ENCODE results near the gene UQCC2.

The UQCC2 gene

DNA sequence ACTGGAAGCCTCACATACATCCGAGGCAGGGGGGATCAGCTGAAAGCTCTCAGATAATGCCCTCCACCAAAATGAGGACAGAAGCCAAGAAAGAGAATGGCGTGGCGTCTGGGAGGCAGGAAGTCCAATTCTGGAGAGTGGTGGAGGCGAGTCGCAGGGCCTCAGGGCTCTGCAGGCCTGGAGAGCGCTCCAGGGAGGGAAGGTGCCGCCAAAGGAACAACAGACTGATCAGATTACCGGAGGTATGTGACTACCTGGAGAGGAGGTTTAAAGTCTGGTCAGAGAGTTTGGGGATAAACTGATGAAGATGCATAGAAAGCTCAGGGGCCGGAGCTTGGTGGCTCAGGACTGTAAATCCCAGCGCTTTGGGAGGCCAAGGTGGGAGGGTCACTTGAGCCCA lies 46.4 kb upstream of the UQCC2 start:
- H2BK15ac ChIP-seq (ENCODE audit: low read length) = no peak overlapping the region
- H2BK120ac ChIP-seq (ENCODE audit: low read depth, low read length) = no peak overlapping the region
- H3K4me2 ChIP-seq (ENCODE audit: insufficient read depth, low read length, poor library complexity, severe bottlenecking) = no peak overlapping the region
- H2BK12ac ChIP-seq (ENCODE audit: low read length) = no peak overlapping the region
- WGBS, 2 donors (ENCODE audit: extremely low coverage in 2 of 2, insufficient read length in 2 of 2, insufficient replicate concordance in 1 of 2) = no CpG with 5 or more reads among the region's 10 CpGs
- no peaks in the 10 kb centered on the region for H3K79me1 ChIP-seq (ENCODE audit: low read depth, low read length)
- peak overlapping the region; percentile 54 for H2AK5ac ChIP-seq (ENCODE audit: low read depth, low read length)
- no peak for DNase-seq (ENCODE audit: low spot score)
- H3K4ac ChIP-seq (ENCODE audit: low read length) = no peak overlapping the region
- H3K4me1 ChIP-seq (ENCODE audit: control insufficient read depth in 2 of 2, insufficient read depth in 1 of 2, low read depth in 1 of 2, low read length in 2 of 2) = peaks cover 15 to 16% of the 10 kb centered on the region in 2 donors
- no peak overlapping the region for H3K18ac ChIP-seq (ENCODE audit: low read length)
- no peak overlapping the region for H4K8ac ChIP-seq (ENCODE audit: low read depth, low read length)
- H3K9me3 ChIP-seq (replicated peaks in 1 of 2; ENCODE audit: control insufficient read depth in 2 of 2, insufficient read depth in 1 of 2, low read depth in 1 of 2, low read length in 2 of 2) = no peaks in the 10 kb centered on the region
- H4K91ac ChIP-seq (ENCODE audit: low read depth, low read length, poor library complexity) = no peak overlapping the region
- H3K23ac ChIP-seq (ENCODE audit: low read depth, low read length, poor library complexity) = no peak overlapping the region
- no peak overlapping the region for H3K9ac ChIP-seq (ENCODE audit: low read depth, low read length, poor library complexity)
- H2BK5ac ChIP-seq (ENCODE audit: low read length) = no peak overlapping the region
- H3K27me3 ChIP-seq (ENCODE audit: control insufficient read depth in 3 of 3, insufficient read depth in 3 of 3, low read depth in 1 of 3, low read length in 3 of 3) = no peaks in the 10 kb centered on the region
- no peak overlapping the region for H3K4me3 ChIP-seq (ENCODE audit: low read length in 2 of 2)
- no peak overlapping the region for H3K14ac ChIP-seq (ENCODE audit: low read length)
- no peak overlapping the region for H2AFZ ChIP-seq (ENCODE audit: low read length)
- no peak overlapping the region for H3K27ac ChIP-seq (replicated peaks; ENCODE audit: low read length)
- no peaks in the 10 kb centered on the region for H3K36me3 ChIP-seq (replicated peaks in 1 of 2; ENCODE audit: control insufficient read depth in 2 of 2, insufficient read depth in 2 of 2, low read length in 2 of 2)

DNA sequence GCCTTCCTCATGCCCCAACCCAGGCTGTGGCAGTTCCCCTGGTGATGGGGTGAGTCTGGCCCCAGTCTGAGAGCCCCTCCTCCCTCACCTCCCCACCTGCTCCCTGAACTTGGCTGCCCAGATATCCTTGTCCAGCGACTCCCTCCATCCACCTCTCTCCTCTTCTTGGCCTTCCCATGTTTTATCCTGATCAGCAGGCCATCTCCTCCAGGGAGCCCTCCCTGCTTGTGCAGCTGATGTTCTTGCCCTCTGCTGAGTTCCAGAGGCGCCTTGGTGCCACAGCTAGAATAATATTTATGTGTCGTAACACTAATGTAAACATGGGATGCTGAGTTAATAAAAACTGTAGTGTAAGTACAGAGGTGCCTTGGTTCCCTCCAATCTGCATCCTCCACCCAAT lies 45.6 kb upstream of the UQCC2 start:
- Histone ChIP-seq H4K8ac (ENCODE audit: low read depth, low read length) (no peak overlapping the region), H3K18ac (ENCODE audit: low read length) (no peak overlapping the region), H2BK15ac (ENCODE audit: low read length) (peak overlapping the region; percentile 14), H2BK120ac (ENCODE audit: low read depth, low read length) (no peak overlapping the region), H3K79me1 (ENCODE audit: low read depth, low read length) (no peaks in the 10 kb centered on the region), H3K14ac (ENCODE audit: low read length) (no peak overlapping the region), H3K4me1 (ENCODE audit: control insufficient read depth in 2 of 2, insufficient read depth in 1 of 2, low read depth in 1 of 2, low read length in 2 of 2) (peaks cover 19 to 20% of the 10 kb centered on the region in 2 donors), H3K4me3 (ENCODE audit: low read length in 2 of 2) (no peak overlapping the region), H2BK12ac (ENCODE audit: low read length) (no peak overlapping the region), H3K36me3 (replicated peaks in 1 of 2; ENCODE audit: control insufficient read depth in 2 of 2, insufficient read depth in 2 of 2, low read length in 2 of 2) (no peaks in the 10 kb centered on the region), H3K4ac (ENCODE audit: low read length) (no peak overlapping the region), H3K9ac (ENCODE audit: low read depth, low read length, poor library complexity) (no peak overlapping the region), H3K23ac (ENCODE audit: low read depth, low read length, poor library complexity) (peak overlapping the region; percentile 37), H2AFZ (ENCODE audit: low read length) (no peak overlapping the region), H3K9me3 (replicated peaks in 1 of 2; ENCODE audit: control insufficient read depth in 2 of 2, insufficient read depth in 1 of 2, low read depth in 1 of 2, low read length in 2 of 2) (no peaks in the 10 kb centered on the region), H2BK5ac (ENCODE audit: low read length) (peak overlapping the region; percentile 77), H3K27ac (replicated peaks; ENCODE audit: low read length) (no peak overlapping the region), H3K4me2 (ENCODE audit: insufficient read depth, low read length, poor library complexity, severe bottlenecking) (no peak overlapping the region), H2AK5ac (ENCODE audit: low read depth, low read length) (peak overlapping the region; percentile 89), H4K91ac (ENCODE audit: low read depth, low read length, poor library complexity) (no peak overlapping the region), H3K27me3 (ENCODE audit: control insufficient read depth in 3 of 3, insufficient read depth in 3 of 3, low read depth in 1 of 3, low read length in 3 of 3) (no peaks in the 10 kb centered on the region)
- no CpG with 5 or more reads among the region's 3 CpGs for WGBS, 2 donors (ENCODE audit: extremely low coverage in 2 of 2, insufficient read length in 2 of 2, insufficient replicate concordance in 1 of 2)
- no peak for DNase-seq (ENCODE audit: low spot score)

DNA sequence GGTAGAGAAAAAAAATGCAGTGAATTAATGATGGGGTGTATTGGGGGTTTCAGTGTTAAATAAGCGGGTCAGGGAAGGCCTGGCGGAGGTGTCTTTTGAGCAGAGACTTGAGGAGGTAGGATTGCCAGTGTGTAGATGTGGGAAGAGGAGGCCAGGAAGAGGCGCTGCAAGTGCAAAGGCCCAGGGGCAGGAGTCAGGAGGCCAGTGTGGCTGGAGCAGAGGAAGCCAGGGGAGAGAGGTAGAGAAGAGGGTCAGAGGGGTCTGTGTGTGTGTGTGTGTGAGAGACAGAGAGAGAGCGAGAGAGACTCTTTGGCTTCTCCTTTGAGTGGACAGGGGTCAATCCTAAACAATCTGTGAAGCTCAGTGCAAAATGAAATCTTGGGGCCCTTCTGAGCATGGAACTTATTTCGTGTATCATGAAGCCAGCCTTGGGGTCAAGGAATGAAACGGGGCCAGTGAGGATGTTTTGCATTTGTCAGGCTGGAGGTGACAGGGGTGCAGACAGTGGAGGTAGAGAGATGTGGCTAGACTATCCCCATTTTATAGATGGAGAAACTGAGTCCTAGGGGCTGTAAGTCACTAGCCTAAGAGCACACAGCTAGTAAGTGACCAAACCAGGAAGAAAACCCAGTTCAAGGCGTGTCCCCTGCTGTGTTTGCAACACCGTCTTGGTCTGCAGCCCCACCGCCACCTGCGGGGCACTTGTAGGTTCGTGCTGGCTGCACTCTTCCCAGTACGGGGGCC lies 44.9 kb upstream of the UQCC2 start:
- no peak overlapping the region for H4K8ac ChIP-seq (ENCODE audit: low read depth, low read length)
- no peak overlapping the region for H3K18ac ChIP-seq (ENCODE audit: low read length)
- H3K36me3 ChIP-seq (replicated peaks in 1 of 2; ENCODE audit: control insufficient read depth in 2 of 2, insufficient read depth in 2 of 2, low read length in 2 of 2) = no peaks in the 10 kb centered on the region
- peak overlapping the region; percentile 89 for H2AK5ac ChIP-seq (ENCODE audit: low read depth, low read length)
- no CpG with 5 or more reads among the region's 12 CpGs for WGBS, 2 donors (ENCODE audit: extremely low coverage in 2 of 2, insufficient read length in 2 of 2, insufficient replicate concordance in 1 of 2)
- no peak overlapping the region for H3K27ac ChIP-seq (replicated peaks; ENCODE audit: low read length)
- H3K14ac ChIP-seq (ENCODE audit: low read length) = no peak overlapping the region
- H2BK120ac ChIP-seq (ENCODE audit: low read depth, low read length) = no peak overlapping the region
- no peak for DNase-seq (ENCODE audit: low spot score)
- H4K91ac ChIP-seq (ENCODE audit: low read depth, low read length, poor library complexity) = no peak overlapping the region
- no peak overlapping the region for H3K9ac ChIP-seq (ENCODE audit: low read depth, low read length, poor library complexity)
- no peaks in the 10 kb centered on the region for H3K9me3 ChIP-seq (replicated peaks in 1 of 2; ENCODE audit: control insufficient read depth in 2 of 2, insufficient read depth in 1 of 2, low read depth in 1 of 2, low read length in 2 of 2)
- H3K27me3 ChIP-seq (ENCODE audit: control insufficient read depth in 3 of 3, insufficient read depth in 3 of 3, low read depth in 1 of 3, low read length in 3 of 3) = no peaks in the 10 kb centered on the region
- H3K23ac ChIP-seq (ENCODE audit: low read depth, low read length, poor library complexity) = peak overlapping the region; percentile 37
- peaks cover 19 to 21% of the 10 kb centered on the region in 2 donors for H3K4me1 ChIP-seq (ENCODE audit: control insufficient read depth in 2 of 2, insufficient read depth in 1 of 2, low read depth in 1 of 2, low read length in 2 of 2)
- no peak overlapping the region for H3K4ac ChIP-seq (ENCODE audit: low read length)
- peak overlapping the region; percentile 14 for H2BK15ac ChIP-seq (ENCODE audit: low read length)
- H2BK5ac ChIP-seq (ENCODE audit: low read length) = peak overlapping the region; percentile 77
- H2BK12ac ChIP-seq (ENCODE audit: low read length) = no peak overlapping the region
- no peak overlapping the region for H3K4me2 ChIP-seq (ENCODE audit: insufficient read depth, low read length, poor library complexity, severe bottlenecking)
- H3K4me3 ChIP-seq (ENCODE audit: low read length in 2 of 2) = no peak overlapping the region
- no peak overlapping the region for H2AFZ ChIP-seq (ENCODE audit: low read length)
- no peaks in the 10 kb centered on the region for H3K79me1 ChIP-seq (ENCODE audit: low read depth, low read length)

DNA sequence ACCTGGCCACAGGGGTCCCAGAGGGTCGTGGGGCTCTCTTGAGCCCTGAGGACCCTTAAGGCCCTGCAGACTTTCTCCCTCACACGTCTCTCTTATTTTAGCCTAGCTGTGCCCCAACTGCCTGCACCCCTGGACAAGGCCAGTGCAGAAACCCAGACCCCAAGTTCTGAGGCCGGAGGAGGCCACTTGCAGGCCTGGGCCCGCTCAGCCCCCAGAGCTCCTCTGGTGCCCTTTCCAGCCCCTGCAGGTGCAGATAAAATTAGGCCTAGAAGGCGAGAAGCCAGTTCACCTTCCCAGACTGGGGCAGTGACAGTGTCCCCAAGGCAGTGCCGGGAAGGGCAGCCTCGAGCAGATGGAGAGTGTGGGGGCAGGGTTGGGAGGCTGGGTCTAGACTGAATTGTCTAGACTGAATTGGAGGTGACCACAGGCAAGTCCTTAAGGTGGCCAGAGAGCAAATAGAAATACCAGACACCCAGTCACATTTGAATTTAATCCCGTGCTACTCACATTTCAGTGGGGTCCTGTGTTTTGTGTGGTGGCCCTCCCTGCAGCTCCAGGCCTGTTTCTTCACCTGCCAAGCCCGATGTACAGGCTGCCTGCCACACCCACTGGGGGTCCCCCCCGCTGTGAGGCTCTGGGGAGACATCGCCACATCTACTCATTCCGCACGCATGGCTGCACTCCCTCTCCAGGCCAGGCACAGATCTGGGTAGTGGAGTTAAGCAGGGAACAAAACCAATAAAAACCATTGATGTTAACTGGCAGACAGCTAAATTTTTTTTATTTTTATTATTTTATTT lies 43.8 kb upstream of the UQCC2 start:
- H3K36me3 ChIP-seq (replicated peaks in 1 of 2; ENCODE audit: control insufficient read depth in 2 of 2, insufficient read depth in 2 of 2, low read length in 2 of 2) = no peaks in the 10 kb centered on the region
- DNase-seq (ENCODE audit: low spot score) = no peak
- H3K79me1 ChIP-seq (ENCODE audit: low read depth, low read length) = no peaks in the 10 kb centered on the region
- H2AK5ac ChIP-seq (ENCODE audit: low read depth, low read length) = peak overlapping the region; percentile 80
- no peak overlapping the region for H2BK5ac ChIP-seq (ENCODE audit: low read length)
- H3K4me1 ChIP-seq (ENCODE audit: control insufficient read depth in 2 of 2, insufficient read depth in 1 of 2, low read depth in 1 of 2, low read length in 2 of 2) = peaks cover 20 to 22% of the 10 kb centered on the region in 2 donors
- peak overlapping the region; percentile 98 for H2BK12ac ChIP-seq (ENCODE audit: low read length)
- H4K91ac ChIP-seq (ENCODE audit: low read depth, low read length, poor library complexity) = no peak overlapping the region
- H3K18ac ChIP-seq (ENCODE audit: low read length) = peak overlapping the region; percentile 79
- no peak overlapping the region for H3K4me2 ChIP-seq (ENCODE audit: insufficient read depth, low read length, poor library complexity, severe bottlenecking)
- no CpG with 5 or more reads among the region's 13 CpGs for WGBS, 2 donors (ENCODE audit: extremely low coverage in 2 of 2, insufficient read length in 2 of 2, insufficient replicate concordance in 1 of 2)
- no peak overlapping the region for H3K23ac ChIP-seq (ENCODE audit: low read depth, low read length, poor library complexity)
- no peak overlapping the region for H2AFZ ChIP-seq (ENCODE audit: low read length)
- H4K8ac ChIP-seq (ENCODE audit: low read depth, low read length) = no peak overlapping the region
- no peak overlapping the region for H3K14ac ChIP-seq (ENCODE audit: low read length)
- H3K27ac ChIP-seq (replicated peaks; ENCODE audit: low read length) = no peak overlapping the region
- H3K9ac ChIP-seq (ENCODE audit: low read depth, low read length, poor library complexity) = no peak overlapping the region
- H2BK15ac ChIP-seq (ENCODE audit: low read length) = peak overlapping the region; percentile 75
- no peaks in the 10 kb centered on the region for H3K27me3 ChIP-seq (ENCODE audit: control insufficient read depth in 3 of 3, insufficient read depth in 3 of 3, low read depth in 1 of 3, low read length in 3 of 3)
- no peaks in the 10 kb centered on the region for H3K9me3 ChIP-seq (replicated peaks in 1 of 2; ENCODE audit: control insufficient read depth in 2 of 2, insufficient read depth in 1 of 2, low read depth in 1 of 2, low read length in 2 of 2)
- no peak overlapping the region for H3K4me3 ChIP-seq (ENCODE audit: low read length in 2 of 2)
- no peak overlapping the region for H3K4ac ChIP-seq (ENCODE audit: low read length)
- H2BK120ac ChIP-seq (ENCODE audit: low read depth, low read length) = no peak overlapping the region
